A549 (cell line): ENCODE measurements around the gene HSFX2.

Source experiments
- RAD21 ChIP-seq, 2 experiments: fragments of >200 bp in 1 of 2; sonication (Bioruptor Twin) in 1 of 2; formaldehyde crosslinking in 1 of 2; IDR thresholded peaks in 1 of 2; conservative IDR thresholded peaks in 1 of 2; 2 replicates in 1 of 2; 3 replicates in 1 of 2; pipeline ENCODE4 v1.6.1; 2012 to 2018; ENCODE audit warnings: inconsistent platforms in 1 of 2
- TF ChIP-seq, protein P1 (sequence below): fragments of >200 bp; sonication (Bioruptor Twin); formaldehyde crosslinking; IDR thresholded peaks from 3 replicates; pipeline ENCODE4 v1.5.1; 2016

DNA sequence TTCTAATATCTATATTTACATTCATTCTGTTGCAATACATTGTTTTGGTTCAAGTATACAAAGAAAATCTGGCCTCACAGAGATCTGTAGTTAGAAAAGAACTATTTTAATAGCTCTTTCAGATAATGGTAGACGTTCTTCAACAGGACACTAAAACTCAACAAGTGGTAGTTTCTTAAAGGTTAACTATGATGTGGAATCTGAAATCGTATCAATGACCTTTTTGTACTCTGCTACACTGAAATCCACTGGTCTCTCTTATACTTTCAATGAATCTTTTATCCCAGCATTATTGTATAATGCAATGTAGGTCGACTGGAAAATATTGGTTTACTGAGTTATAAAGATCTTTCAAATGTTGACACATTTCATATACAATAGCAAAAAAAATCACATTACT, 23.8 kb upstream of the HSFX2 start:
- TF ChIP-seq, protein P1, sequence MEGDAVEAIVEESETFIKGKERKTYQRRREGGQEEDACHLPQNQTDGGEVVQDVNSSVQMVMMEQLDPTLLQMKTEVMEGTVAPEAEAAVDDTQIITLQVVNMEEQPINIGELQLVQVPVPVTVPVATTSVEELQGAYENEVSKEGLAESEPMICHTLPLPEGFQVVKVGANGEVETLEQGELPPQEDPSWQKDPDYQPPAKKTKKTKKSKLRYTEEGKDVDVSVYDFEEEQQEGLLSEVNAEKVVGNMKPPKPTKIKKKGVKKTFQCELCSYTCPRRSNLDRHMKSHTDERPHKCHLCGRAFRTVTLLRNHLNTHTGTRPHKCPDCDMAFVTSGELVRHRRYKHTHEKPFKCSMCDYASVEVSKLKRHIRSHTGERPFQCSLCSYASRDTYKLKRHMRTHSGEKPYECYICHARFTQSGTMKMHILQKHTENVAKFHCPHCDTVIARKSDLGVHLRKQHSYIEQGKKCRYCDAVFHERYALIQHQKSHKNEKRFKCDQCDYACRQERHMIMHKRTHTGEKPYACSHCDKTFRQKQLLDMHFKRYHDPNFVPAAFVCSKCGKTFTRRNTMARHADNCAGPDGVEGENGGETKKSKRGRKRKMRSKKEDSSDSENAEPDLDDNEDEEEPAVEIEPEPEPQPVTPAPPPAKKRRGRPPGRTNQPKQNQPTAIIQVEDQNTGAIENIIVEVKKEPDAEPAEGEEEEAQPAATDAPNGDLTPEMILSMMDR: no peak
- TF ChIP-seq RAD21 (conservative IDR thresholded peaks at IDR 0.05 in 1 of 2, IDR thresholded peaks at IDR 0.05 in 1 of 2): no peak
